ENCODE results near the gene FSTL4. TPM values are rescaled to one million over a fixed set of nuclear protein-coding genes. Genes with fewer than 3 reads are reported as not detected.

Gene FSTL4
- total RNA-seq, 1 experiment from 2014 or later, result 2.7 TPM

- Histone ChIP-seq H3K4me1 (no peaks in the 10 kb centered on the region), H3K36me3 (ENCODE audit: control insufficient read depth, insufficient read depth, low read length) (no peaks in the 10 kb centered on the region), H3K9me3 (no peaks in the 10 kb centered on the region), H3K4me3 (ENCODE audit: low read depth, low read length) (no peak overlapping the region), H3K27me3 (replicated peaks; ENCODE audit: control insufficient read depth, insufficient read depth, low read length) (no peaks in the 10 kb centered on the region)
- no peaks in the 10 kb centered on the region for H3K4me1 Mint-ChIP-seq (ENCODE audit: low read depth, unreplicated experiment)
- no peak for DNase-seq
- BruUV-seq (replicated peaks), result no TSS peak
- no peak overlapping the region for H3K4me3 Mint-ChIP-seq (ENCODE audit: unreplicated experiment)
- H3K27me3 Mint-ChIP-seq (ENCODE audit: insufficient read depth, unreplicated experiment), result peaks cover 2% of the 10 kb centered on the region
- H3K27ac Mint-ChIP-seq (ENCODE audit: unreplicated experiment), result no peak overlapping the region
- intact Hi-C loops (cut with micrococcal nuclease; ENCODE audit: unreplicated experiment), result no loop called here
- ChIA-PET CTCF (interaction anchor here (1.5 kb wide), 1 partner anchor 92 kb away, joined by 3 read pairs; no protein-coding TSS in a partner anchor), POLR2A (no interaction called here)
- H3K36me3 Mint-ChIP-seq (ENCODE audit: insufficient read depth, unreplicated experiment), result no peaks in the 10 kb centered on the region
- no peaks in the 10 kb centered on the region for H3K9me3 Mint-ChIP-seq (ENCODE audit: unreplicated experiment)
- TF ChIP-seq, protein P1, sequence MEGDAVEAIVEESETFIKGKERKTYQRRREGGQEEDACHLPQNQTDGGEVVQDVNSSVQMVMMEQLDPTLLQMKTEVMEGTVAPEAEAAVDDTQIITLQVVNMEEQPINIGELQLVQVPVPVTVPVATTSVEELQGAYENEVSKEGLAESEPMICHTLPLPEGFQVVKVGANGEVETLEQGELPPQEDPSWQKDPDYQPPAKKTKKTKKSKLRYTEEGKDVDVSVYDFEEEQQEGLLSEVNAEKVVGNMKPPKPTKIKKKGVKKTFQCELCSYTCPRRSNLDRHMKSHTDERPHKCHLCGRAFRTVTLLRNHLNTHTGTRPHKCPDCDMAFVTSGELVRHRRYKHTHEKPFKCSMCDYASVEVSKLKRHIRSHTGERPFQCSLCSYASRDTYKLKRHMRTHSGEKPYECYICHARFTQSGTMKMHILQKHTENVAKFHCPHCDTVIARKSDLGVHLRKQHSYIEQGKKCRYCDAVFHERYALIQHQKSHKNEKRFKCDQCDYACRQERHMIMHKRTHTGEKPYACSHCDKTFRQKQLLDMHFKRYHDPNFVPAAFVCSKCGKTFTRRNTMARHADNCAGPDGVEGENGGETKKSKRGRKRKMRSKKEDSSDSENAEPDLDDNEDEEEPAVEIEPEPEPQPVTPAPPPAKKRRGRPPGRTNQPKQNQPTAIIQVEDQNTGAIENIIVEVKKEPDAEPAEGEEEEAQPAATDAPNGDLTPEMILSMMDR (IDR thresholded peaks at IDR 0.05; ENCODE audit: insufficient read depth in 1 of 2, low read depth in 1 of 2, low read length in 1 of 2, severe bottlenecking in 1 of 2, unreplicated experiment in 1 of 2), result no peak
These were observed 294.8 kb downstream of the FSTL4 start for GRCh38 chr5:133317558-133317957.

DNA sequence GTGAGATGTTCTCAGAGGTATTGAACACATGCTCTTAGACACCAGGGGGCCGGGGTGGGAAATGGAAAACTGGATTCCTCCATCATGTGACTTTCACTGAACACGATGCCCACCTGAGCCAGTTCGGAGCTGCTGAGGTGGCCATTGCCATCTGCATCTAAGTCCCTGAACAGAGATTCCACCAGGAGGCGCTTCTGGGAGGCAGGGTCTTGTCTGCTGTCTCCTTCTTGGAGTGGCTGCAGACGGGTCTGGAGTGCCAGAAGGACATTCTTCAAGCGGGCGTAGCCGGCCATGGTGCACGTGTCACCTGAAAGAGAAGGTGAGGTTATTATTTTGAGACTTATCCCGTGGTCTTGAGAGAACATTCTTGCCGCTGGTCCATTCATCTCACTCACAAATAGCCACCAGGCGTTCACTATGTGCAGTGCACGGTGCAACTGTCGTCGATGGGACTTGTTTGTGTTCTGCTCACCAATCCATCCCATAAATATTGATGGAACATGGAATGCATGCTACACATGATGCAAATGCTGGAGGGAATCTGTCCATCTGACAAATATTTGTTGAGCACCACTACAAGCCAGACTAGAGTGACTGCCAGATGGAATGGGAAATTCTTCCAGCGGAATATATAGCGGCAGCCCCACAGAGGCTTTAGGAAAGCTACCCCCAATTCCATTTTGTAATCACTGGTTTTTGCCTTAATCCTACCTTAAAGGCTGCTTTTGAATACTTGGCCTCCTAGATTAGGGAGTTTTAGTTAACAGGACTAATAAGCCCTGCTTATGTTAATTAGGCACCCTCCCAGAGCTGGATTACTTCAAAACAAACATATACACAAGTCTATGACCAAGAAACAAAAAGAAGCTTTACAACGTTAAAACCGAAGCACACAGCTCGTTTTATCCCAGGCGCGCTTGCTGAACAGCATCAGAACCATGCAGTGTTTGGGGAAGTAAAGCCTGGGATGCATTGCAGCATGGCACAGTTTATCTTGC, 295.7 kb downstream of the FSTL4 start:
- H3K36me3 ChIP-seq (ENCODE audit: control insufficient read depth, insufficient read depth, low read length), result no peaks in the 10 kb centered on the region
- no peaks in the 10 kb centered on the region for H3K27me3 ChIP-seq (replicated peaks; ENCODE audit: control insufficient read depth, insufficient read depth, low read length)
- Mint-ChIP-seq H3K9me3 (ENCODE audit: unreplicated experiment) (no peaks in the 10 kb centered on the region), H3K36me3 (ENCODE audit: insufficient read depth, unreplicated experiment) (no peaks in the 10 kb centered on the region), H3K27me3 (ENCODE audit: insufficient read depth, unreplicated experiment) (no peaks in the 10 kb centered on the region), H3K4me3 (ENCODE audit: unreplicated experiment) (no peak overlapping the region), H3K27ac (ENCODE audit: unreplicated experiment) (no peak overlapping the region), H3K4me1 (ENCODE audit: low read depth, unreplicated experiment) (peaks cover 7% of the 10 kb centered on the region)
- POLR2A ChIA-PET, result no interaction called here
- intact Hi-C loops (cut with micrococcal nuclease; ENCODE audit: unreplicated experiment), result no loop called here
- BruUV-seq (replicated peaks), result no TSS peak
- peak; percentile 43 to 46 for DNase-seq
- TF ChIP-seq, protein P1 (IDR thresholded peaks at IDR 0.05; ENCODE audit: insufficient read depth in 1 of 2, low read depth in 1 of 2, low read length in 1 of 2, severe bottlenecking in 1 of 2, unreplicated experiment in 1 of 2), result peak in 1 of 2 experiments; percentile 44
- CTCF ChIA-PET, result interaction anchor here (1.3 to 1.5 kb wide), 3 partner anchors 7 to 91 kb away, joined by 3 to 5 read pairs (median 3); no protein-coding TSS in a partner anchor
- no peak overlapping the region for H3K4me3 ChIP-seq (ENCODE audit: low read depth, low read length)
- H3K4me1 ChIP-seq, result 0 out of 2 replicates have a peak, but pooled peaks cover 1% of the 10 kb centered on the region
- H3K9me3 ChIP-seq, result no peaks in the 10 kb centered on the region

DNA sequence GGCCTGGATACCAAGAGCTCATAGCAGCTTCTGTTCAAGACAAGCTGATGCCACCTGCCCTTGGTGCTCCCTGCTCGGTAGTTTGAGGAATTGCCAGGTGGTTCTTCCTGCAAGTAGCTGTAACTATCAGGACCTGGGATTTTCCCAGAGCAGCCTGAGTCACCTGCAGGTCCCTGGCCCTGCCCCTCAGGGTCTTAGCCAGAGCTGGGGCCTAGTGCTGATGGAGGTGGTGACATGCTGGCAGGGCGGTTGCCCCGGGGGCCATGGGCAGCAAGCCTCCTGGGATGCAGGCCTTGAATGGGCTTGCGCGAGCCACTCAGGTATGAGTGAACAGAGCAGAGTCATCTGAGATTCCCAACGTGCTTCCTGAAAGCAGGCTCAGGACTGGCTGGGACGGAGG, 298.3 kb downstream of the FSTL4 start:
- H3K27ac Mint-ChIP-seq (ENCODE audit: unreplicated experiment), result no peak overlapping the region
- intact Hi-C loops (cut with micrococcal nuclease; ENCODE audit: unreplicated experiment), result no loop called here
- CTCF ChIA-PET, result no interaction called here
- no peaks in the 10 kb centered on the region for H3K27me3 ChIP-seq (replicated peaks; ENCODE audit: control insufficient read depth, insufficient read depth, low read length)
- H3K4me1 ChIP-seq, result 0 out of 2 replicates have a peak, but pooled peaks cover 11% of the 10 kb centered on the region
- H3K36me3 Mint-ChIP-seq (ENCODE audit: insufficient read depth, unreplicated experiment), result no peaks in the 10 kb centered on the region
- no peak overlapping the region for H3K4me3 ChIP-seq (ENCODE audit: low read depth, low read length)
- H3K36me3 ChIP-seq (ENCODE audit: control insufficient read depth, insufficient read depth, low read length), result no peaks in the 10 kb centered on the region
- DNase-seq, result no peak
- H3K4me1 Mint-ChIP-seq (ENCODE audit: low read depth, unreplicated experiment), result peaks cover 8% of the 10 kb centered on the region
- BruUV-seq (replicated peaks), result no TSS peak
- POLR2A ChIA-PET, result no interaction called here
- no peaks in the 10 kb centered on the region for H3K9me3 Mint-ChIP-seq (ENCODE audit: unreplicated experiment)
- H3K27me3 Mint-ChIP-seq (ENCODE audit: insufficient read depth, unreplicated experiment), result no peaks in the 10 kb centered on the region
- no peak overlapping the region for H3K4me3 Mint-ChIP-seq (ENCODE audit: unreplicated experiment)
- no peaks in the 10 kb centered on the region for H3K9me3 ChIP-seq
- TF ChIP-seq, protein P1 (IDR thresholded peaks at IDR 0.05; ENCODE audit: insufficient read depth in 1 of 2, low read depth in 1 of 2, low read length in 1 of 2, severe bottlenecking in 1 of 2, unreplicated experiment in 1 of 2), result no peak
